Breast epithelium (tissue), 3 donors: ENCODE results near the gene SCARB1.

Source experiments
- POLR2A ChIP-seq: fragments of 450-650 bp; IDR thresholded peaks from one replicate; pipeline ENCODE4 v1.6.1; 2016; ENCODE audit warnings: antibody characterized with exemption, mild to moderate bottlenecking, moderate library complexity
- POLR2AphosphoS5 ChIP-seq, 3 donors: sonication (generic); formaldehyde crosslinking; IDR thresholded peaks; one replicate each; pipeline ENCODE4 v1.6.1; 2017; ENCODE audit warnings: antibody characterized with exemption in 3 of 3
- TF ChIP-seq, protein P1 (sequence below), 3 donors: fragments of 450-650 bp; IDR thresholded peaks; one replicate each; pipeline ENCODE4 v1.5.1; 2016 to 2017; ENCODE audit warnings: antibody characterized with exemption in 3 of 3, mild to moderate bottlenecking in 3 of 3, moderate library complexity in 3 of 3

DNA sequence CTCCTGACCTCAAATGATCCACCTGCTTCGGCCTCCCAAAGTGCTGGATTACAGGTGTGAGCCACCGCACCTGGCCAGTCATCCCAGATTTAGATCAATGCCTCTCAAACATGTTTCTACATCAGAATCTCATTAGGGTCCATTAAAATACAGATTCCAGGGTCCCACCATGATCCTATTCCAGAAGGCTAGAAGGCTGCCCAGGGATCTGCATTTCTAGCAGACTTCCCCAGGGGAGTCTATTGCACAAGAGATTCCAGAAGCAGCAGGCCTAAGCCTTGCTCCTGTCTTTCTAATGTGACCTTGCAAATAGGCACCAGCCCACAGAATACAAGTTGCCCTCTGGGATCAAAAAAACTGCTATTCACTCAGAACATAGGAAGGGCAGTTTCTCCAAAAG lies 81.5 kb downstream of the SCARB1 start:
- TF ChIP-seq POLR2A (no peak), POLR2AphosphoS5 (IDR thresholded peaks at IDR 0.05) (no peak)
- TF ChIP-seq, protein P1, sequence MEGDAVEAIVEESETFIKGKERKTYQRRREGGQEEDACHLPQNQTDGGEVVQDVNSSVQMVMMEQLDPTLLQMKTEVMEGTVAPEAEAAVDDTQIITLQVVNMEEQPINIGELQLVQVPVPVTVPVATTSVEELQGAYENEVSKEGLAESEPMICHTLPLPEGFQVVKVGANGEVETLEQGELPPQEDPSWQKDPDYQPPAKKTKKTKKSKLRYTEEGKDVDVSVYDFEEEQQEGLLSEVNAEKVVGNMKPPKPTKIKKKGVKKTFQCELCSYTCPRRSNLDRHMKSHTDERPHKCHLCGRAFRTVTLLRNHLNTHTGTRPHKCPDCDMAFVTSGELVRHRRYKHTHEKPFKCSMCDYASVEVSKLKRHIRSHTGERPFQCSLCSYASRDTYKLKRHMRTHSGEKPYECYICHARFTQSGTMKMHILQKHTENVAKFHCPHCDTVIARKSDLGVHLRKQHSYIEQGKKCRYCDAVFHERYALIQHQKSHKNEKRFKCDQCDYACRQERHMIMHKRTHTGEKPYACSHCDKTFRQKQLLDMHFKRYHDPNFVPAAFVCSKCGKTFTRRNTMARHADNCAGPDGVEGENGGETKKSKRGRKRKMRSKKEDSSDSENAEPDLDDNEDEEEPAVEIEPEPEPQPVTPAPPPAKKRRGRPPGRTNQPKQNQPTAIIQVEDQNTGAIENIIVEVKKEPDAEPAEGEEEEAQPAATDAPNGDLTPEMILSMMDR (IDR thresholded peaks at IDR 0.05) = no peak
